GM21528 (cell line): Measurements from ENCODE around the gene FRAT1.

ENCODE experiments used
- ATAC-seq: cut with Tn5 transposase; IDR thresholded peaks from one replicate; pipeline ENCODE4 v1.9.1; 2021; ENCODE audit warnings: mild to moderate bottlenecking, moderate library complexity; ENCODE audit not compliant: unreplicated experiment, low FRiP score

Gene FRAT1

GRCh38 chr10:97363071-97363470 lies 44.0 kb downstream of the FRAT1 start:
- ATAC-seq = no peak

GRCh38 chr10:97365761-97366351 lies 46.8 kb downstream of the FRAT1 start:
- no peak for ATAC-seq

GRCh38 chr10:97366572-97366971 lies 47.5 kb downstream of the FRAT1 start:
- no peak for ATAC-seq

- ATAC-seq = no peak
Measured at GRCh38 chr10:97367126-97367649, 48.1 kb downstream of the FRAT1 start.
